Osteoblast (primary cell): ENCODE results near the gene NDUFAF5. TPM values are rescaled to one million over a fixed set of nuclear protein-coding genes. Genes with fewer than 3 reads are reported as not detected.
A peak's percentile ranks its signal among the peaks of the same experiment; 100 is the strongest.

Experiments used
- DNase-seq: peaks from one replicate; pipeline ENCODE4 v3.0.0; 2011; ENCODE audit warnings: low spot score, mixed read lengths; ENCODE audit not compliant: insufficient read length; ENCODE audit errors: missing footprints
- H2AFZ ChIP-seq: 2 replicates; pipeline ENCODE4 v1.6.0; 2011; ENCODE audit warnings: mild to moderate bottlenecking, low read length
- H3K27ac ChIP-seq: 2 replicates; pipeline ENCODE4 v1.5.1; 2011; ENCODE audit warnings: mild to moderate bottlenecking, low read depth, low read length, moderate library complexity
- H3K27me3 ChIP-seq: 2 replicates; pipeline ENCODE4 v1.6.0; 2012; ENCODE audit warnings: mild to moderate bottlenecking, control low read depth, inconsistent platforms, low read length, moderate library complexity; ENCODE audit not compliant: insufficient read depth
- H3K36me3 ChIP-seq: 2 replicates; pipeline ENCODE4 v1.5.1; 2011; ENCODE audit warnings: mild to moderate bottlenecking, low read length, control low read depth, moderate library complexity; ENCODE audit not compliant: insufficient read depth
- H3K4me1 ChIP-seq: 2 replicates; pipeline ENCODE4 v1.5.1; 2011; ENCODE audit warnings: mild to moderate bottlenecking, low read length, control low read depth, moderate library complexity; ENCODE audit not compliant: insufficient read depth
- H3K4me2 ChIP-seq: 2 replicates; pipeline ENCODE4 v1.6.0; 2011; ENCODE audit warnings: mild to moderate bottlenecking, low read length; ENCODE audit not compliant: insufficient read depth
- H3K4me3 ChIP-seq: fragments of 200-600 bp; sonication (generic); 3 replicates; pipeline ENCODE4 v1.5.1; 2012; ENCODE audit warnings: mild to moderate bottlenecking, low read length, inconsistent platforms; ENCODE audit not compliant: insufficient read depth
- H3K79me2 ChIP-seq: 2 replicates; pipeline ENCODE4 v1.6.0; 2012; ENCODE audit warnings: mild to moderate bottlenecking, low read length, control low read depth, inconsistent platforms; ENCODE audit not compliant: insufficient read depth
- H3K9me3 ChIP-seq: 2 replicates; pipeline ENCODE4 v1.5.1; 2011; ENCODE audit warnings: low read depth, low read length, control low read depth
- H4K20me1 ChIP-seq: 2 replicates; pipeline ENCODE4 v1.6.0; 2012; ENCODE audit warnings: mild to moderate bottlenecking, low read length, control low read depth; ENCODE audit not compliant: insufficient read depth
- CTCF ChIP-seq: IDR thresholded peaks from 2 replicates; pipeline ENCODE4 v1.5.1; 2011; ENCODE audit warnings: mild to moderate bottlenecking, low read depth, low read length, moderate library complexity; ENCODE audit errors: extremely low read depth
- total RNA-seq: library from RNA; depleted of rRNA; stranded (reverse); fragments of >200 nt; gene quantifications from 2 replicates; pipeline ENCODE4 v1.2.3, GENCODE V29; 2012

Gene NDUFAF5
- total RNA-seq, 1 donor: 12.3 TPM

- Histone ChIP-seq H2AFZ (no peak overlapping the region), H3K4me3 (no peak overlapping the region), H3K36me3 (no peaks in the 10 kb centered on the region), H3K4me1 (no peaks in the 10 kb centered on the region), H3K27me3 (no peaks in the 10 kb centered on the region), H3K4me2 (no peak overlapping the region), H3K9me3 (no peaks in the 10 kb centered on the region), H3K27ac (no peak overlapping the region), H4K20me1 (no peaks in the 10 kb centered on the region), H3K79me2 (no peaks in the 10 kb centered on the region)
- TF ChIP-seq CTCF: no peak
- DNase-seq: no peak
Measured at GRCh38 chr20:13857961-13858360, 73.1 kb downstream of the NDUFAF5 start.

GRCh38 chr20:13858439-13858838, 73.6 kb downstream of the NDUFAF5 start:
- Histone ChIP-seq H3K9me3 (no peaks in the 10 kb centered on the region), H2AFZ (no peak overlapping the region), H3K79me2 (no peaks in the 10 kb centered on the region), H3K4me3 (no peak overlapping the region), H3K36me3 (no peaks in the 10 kb centered on the region), H3K27me3 (no peaks in the 10 kb centered on the region), H3K4me2 (no peak overlapping the region), H4K20me1 (no peaks in the 10 kb centered on the region), H3K27ac (no peak overlapping the region), H3K4me1 (no peaks in the 10 kb centered on the region)
- no peak for DNase-seq
- TF ChIP-seq CTCF: no peak

- Histone ChIP-seq H2AFZ (no peak overlapping the region), H3K9me3 (no peaks in the 10 kb centered on the region), H3K79me2 (no peaks in the 10 kb centered on the region), H3K4me1 (no peaks in the 10 kb centered on the region), H3K27ac (no peak overlapping the region), H4K20me1 (no peaks in the 10 kb centered on the region), H3K36me3 (no peaks in the 10 kb centered on the region), H3K27me3 (no peaks in the 10 kb centered on the region), H3K4me3 (no peak overlapping the region), H3K4me2 (no peak overlapping the region)
- peak; percentile 55 for DNase-seq
- no peak for TF ChIP-seq CTCF
Measured at GRCh38 chr20:13858871-13859270, 74.0 kb downstream of the NDUFAF5 start.

- TF ChIP-seq CTCF: no peak
- no peaks in the 10 kb centered on the region for H4K20me1 ChIP-seq
- H3K27me3 ChIP-seq: no peaks in the 10 kb centered on the region
- no peak overlapping the region for H3K4me3 ChIP-seq
- no peak overlapping the region for H3K4me2 ChIP-seq
- H3K27ac ChIP-seq: no peak overlapping the region
- H3K79me2 ChIP-seq: no peaks in the 10 kb centered on the region
- DNase-seq: no peak
- no peaks in the 10 kb centered on the region for H3K9me3 ChIP-seq
- H2AFZ ChIP-seq: no peak overlapping the region
- no peaks in the 10 kb centered on the region for H3K4me1 ChIP-seq
- no peaks in the 10 kb centered on the region for H3K36me3 ChIP-seq
Measured at GRCh38 chr20:13862245-13862644, 77.4 kb downstream of the NDUFAF5 start.
